ENCODE measurements around the gene SYDE1.

Gene SYDE1

GRCh38 chr19:15159251-15159650 is 52.0 kb downstream of the SYDE1 start:
- H3K79me2 ChIP-seq (ENCODE audit: insufficient read depth, low read length), result no peaks in the 10 kb centered on the region
- H3K9me3 ChIP-seq (ENCODE audit: insufficient read depth, low read length), result no peaks in the 10 kb centered on the region
- H3K36me3 ChIP-seq (ENCODE audit: low read length), result no peaks in the 10 kb centered on the region
- H3F3A ChIP-seq (ENCODE audit: insufficient read depth), result no peaks in the 10 kb centered on the region
- no peaks in the 10 kb centered on the region for H3K27me3 ChIP-seq (ENCODE audit: low read length)
- no peak overlapping the region for H3K27ac ChIP-seq (ENCODE audit: low read depth, low read length)
- H2AFZ ChIP-seq (ENCODE audit: low read depth, low read length, severe bottlenecking), result peak overlapping the region; percentile 27
- no peak overlapping the region for H3K9ac ChIP-seq (ENCODE audit: low read length)
- TF ChIP-seq CTCF (IDR thresholded peaks at IDR 0.05; ENCODE audit: insufficient read depth, low read length, poor library complexity, severe bottlenecking), result no peak
- TF ChIP-seq EZH2phosphoT487 (conservative IDR thresholded peaks at IDR 0.05; ENCODE audit: low read length), result no peak
- no peak overlapping the region for H3K4me3 ChIP-seq (ENCODE audit: insufficient read depth, low read length, poor library complexity, severe bottlenecking)
- H4K20me1 ChIP-seq (ENCODE audit: low read depth, low read length), result no peaks in the 10 kb centered on the region
- H3K9me2 ChIP-seq (replicated peaks; ENCODE audit: insufficient read depth, low read length), result no peaks in the 10 kb centered on the region
- H3K4me2 ChIP-seq (ENCODE audit: low read depth, low read length, poor library complexity, severe bottlenecking), result no peak overlapping the region

GRCh38 chr19:15161028-15161984 is 54.1 kb downstream of the SYDE1 start:
- Histone ChIP-seq H3K27ac (ENCODE audit: low read depth, low read length) (no peak overlapping the region), H3K4me3 (ENCODE audit: insufficient read depth, low read length, poor library complexity, severe bottlenecking) (no peak overlapping the region), H2AFZ (ENCODE audit: low read depth, low read length, severe bottlenecking) (no peak overlapping the region), H3K9ac (ENCODE audit: low read length) (no peak overlapping the region), H3K79me2 (ENCODE audit: insufficient read depth, low read length) (no peaks in the 10 kb centered on the region), H3K36me3 (ENCODE audit: low read length) (no peaks in the 10 kb centered on the region), H3K4me2 (ENCODE audit: low read depth, low read length, poor library complexity, severe bottlenecking) (no peak overlapping the region), H3K9me3 (ENCODE audit: insufficient read depth, low read length) (peaks cover 18% of the 10 kb centered on the region; the same call in 1 of the 2 replicates), H3K27me3 (ENCODE audit: low read length) (no peaks in the 10 kb centered on the region), H4K20me1 (ENCODE audit: low read depth, low read length) (no peaks in the 10 kb centered on the region), H3F3A (ENCODE audit: insufficient read depth) (no peaks in the 10 kb centered on the region), H3K9me2 (replicated peaks; ENCODE audit: insufficient read depth, low read length) (no peaks in the 10 kb centered on the region)
- peak; percentile 52 for TF ChIP-seq CTCF (IDR thresholded peaks at IDR 0.05; ENCODE audit: insufficient read depth, low read length, poor library complexity, severe bottlenecking)
- TF ChIP-seq EZH2phosphoT487 (conservative IDR thresholded peaks at IDR 0.05; ENCODE audit: low read length), result no peak
